Measurements from ENCODE around the gene CDH15. TPM values are rescaled to one million over a fixed set of nuclear protein-coding genes. Genes with fewer than 3 reads are reported as not detected.

CDH15 gene
- total RNA-seq, 1 donor from 2014 or later: not detected

- H3K36me3 Mint-ChIP-seq (ENCODE audit: low read depth): no peaks in the 10 kb centered on the region
- H3K4me1 Mint-ChIP-seq: peaks cover 4% of the 10 kb centered on the region
- H3K27me3 Mint-ChIP-seq (ENCODE audit: low read depth): peaks cover 22% of the 10 kb centered on the region
- no peaks in the 10 kb centered on the region for H3K9me3 Mint-ChIP-seq
- no peak for TF ChIP-seq CTCF (conservative IDR thresholded peaks at IDR 0.05)
- no peak for DNase-seq (ENCODE audit: low read depth, low spot score)
- H3K27ac Mint-ChIP-seq (ENCODE audit: unreplicated experiment): no peak overlapping the region
- H3K4me3 Mint-ChIP-seq: no peak overlapping the region
Measured at GRCh38 chr16:89192956-89193575, 21.5 kb downstream of the CDH15 start.

GRCh38 chr16:89193576-89194293 is 22.2 kb downstream of the CDH15 start:
- Mint-ChIP-seq H3K4me1 (peaks cover 4% of the 10 kb centered on the region), H3K9me3 (no peaks in the 10 kb centered on the region), H3K4me3 (no peak overlapping the region), H3K36me3 (ENCODE audit: low read depth) (no peaks in the 10 kb centered on the region), H3K27ac (ENCODE audit: unreplicated experiment) (no peak overlapping the region), H3K27me3 (ENCODE audit: low read depth) (peaks cover 22% of the 10 kb centered on the region)
- TF ChIP-seq CTCF (conservative IDR thresholded peaks at IDR 0.05): no peak
- DNase-seq (ENCODE audit: low read depth, low spot score): no peak

- H3K27ac Mint-ChIP-seq (ENCODE audit: unreplicated experiment): no peak overlapping the region
- H3K27me3 Mint-ChIP-seq (ENCODE audit: low read depth): peaks cover 29% of the 10 kb centered on the region
- DNase-seq (ENCODE audit: low read depth, low spot score): no peak
- H3K9me3 Mint-ChIP-seq: no peaks in the 10 kb centered on the region
- no peaks in the 10 kb centered on the region for H3K36me3 Mint-ChIP-seq (ENCODE audit: low read depth)
- no peak for TF ChIP-seq CTCF (conservative IDR thresholded peaks at IDR 0.05)
- peaks cover 4% of the 10 kb centered on the region for H3K4me1 Mint-ChIP-seq
- H3K4me3 Mint-ChIP-seq: no peak overlapping the region
Measured at GRCh38 chr16:89194340-89195311, 23.1 kb downstream of the CDH15 start.

GRCh38 chr16:89195521-89196171 is 24.1 kb downstream of the CDH15 start:
- DNase-seq (ENCODE audit: low read depth, low spot score): no peak
- no peaks in the 10 kb centered on the region for H3K36me3 Mint-ChIP-seq (ENCODE audit: low read depth)
- no peak for TF ChIP-seq CTCF (conservative IDR thresholded peaks at IDR 0.05)
- no peaks in the 10 kb centered on the region for H3K9me3 Mint-ChIP-seq
- H3K27ac Mint-ChIP-seq (ENCODE audit: unreplicated experiment): no peak overlapping the region
- H3K4me1 Mint-ChIP-seq: peaks cover 4% of the 10 kb centered on the region
- no peak overlapping the region for H3K4me3 Mint-ChIP-seq
- H3K27me3 Mint-ChIP-seq (ENCODE audit: low read depth): peaks cover 33% of the 10 kb centered on the region

GRCh38 chr16:89197033-89197632 is 25.6 kb downstream of the CDH15 start:
- no peak for DNase-seq (ENCODE audit: low read depth, low spot score)
- Mint-ChIP-seq H3K36me3 (ENCODE audit: low read depth) (no peaks in the 10 kb centered on the region), H3K4me1 (no peaks in the 10 kb centered on the region), H3K9me3 (no peaks in the 10 kb centered on the region), H3K27me3 (ENCODE audit: low read depth) (peaks cover 31% of the 10 kb centered on the region), H3K4me3 (no peak overlapping the region), H3K27ac (ENCODE audit: unreplicated experiment) (no peak overlapping the region)
- TF ChIP-seq CTCF (conservative IDR thresholded peaks at IDR 0.05): no peak
